ENCODE data around the gene FNDC7. TPM values are rescaled to one million over a fixed set of nuclear protein-coding genes. Genes with fewer than 3 reads are reported as not detected.

Gene FNDC7
- total RNA-seq, 2 donors from 2014 or later: not detected

DNA sequence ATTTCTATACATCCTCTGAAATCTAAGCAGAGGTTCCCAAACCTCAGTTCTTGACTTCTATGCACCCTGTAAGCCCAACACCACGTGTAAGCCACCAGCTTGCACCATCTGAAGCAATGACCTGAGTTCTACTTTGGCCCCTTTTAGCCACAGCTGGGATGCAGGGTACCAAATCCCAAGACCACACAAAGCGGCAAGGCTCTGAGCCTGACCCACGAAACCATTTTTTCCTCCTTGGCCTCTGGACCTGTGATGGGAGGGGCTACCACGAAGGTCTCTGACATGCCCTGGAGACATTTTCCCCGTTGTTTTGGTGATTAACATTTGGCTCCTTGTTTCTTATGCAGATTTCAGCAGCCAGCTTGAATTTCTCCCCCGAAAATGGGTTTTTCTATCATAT, 72.6 kb downstream of the FNDC7 start:
- Histone ChIP-seq H3K4me3 (no peak overlapping the region), H3K27ac (no peak overlapping the region), H3K9me3 (peaks cover 0 to 12% (median 0%) of the 10 kb centered on the region in 3 donors), H3K4me1 (no peaks in the 10 kb centered on the region), H3K27me3 (no peaks in the 10 kb centered on the region), H3K36me3 (replicated peaks in 1 of 2; ENCODE audit: insufficient read depth in 1 of 2, low read depth in 2 of 2) (peaks cover 21 to 30% of the 10 kb centered on the region in 2 donors)
- ATAC-seq (no peak), DNase-seq (no peak)
- TF ChIP-seq POLR2A (IDR thresholded peaks at IDR 0.05): no peak
- TF ChIP-seq, protein P1, sequence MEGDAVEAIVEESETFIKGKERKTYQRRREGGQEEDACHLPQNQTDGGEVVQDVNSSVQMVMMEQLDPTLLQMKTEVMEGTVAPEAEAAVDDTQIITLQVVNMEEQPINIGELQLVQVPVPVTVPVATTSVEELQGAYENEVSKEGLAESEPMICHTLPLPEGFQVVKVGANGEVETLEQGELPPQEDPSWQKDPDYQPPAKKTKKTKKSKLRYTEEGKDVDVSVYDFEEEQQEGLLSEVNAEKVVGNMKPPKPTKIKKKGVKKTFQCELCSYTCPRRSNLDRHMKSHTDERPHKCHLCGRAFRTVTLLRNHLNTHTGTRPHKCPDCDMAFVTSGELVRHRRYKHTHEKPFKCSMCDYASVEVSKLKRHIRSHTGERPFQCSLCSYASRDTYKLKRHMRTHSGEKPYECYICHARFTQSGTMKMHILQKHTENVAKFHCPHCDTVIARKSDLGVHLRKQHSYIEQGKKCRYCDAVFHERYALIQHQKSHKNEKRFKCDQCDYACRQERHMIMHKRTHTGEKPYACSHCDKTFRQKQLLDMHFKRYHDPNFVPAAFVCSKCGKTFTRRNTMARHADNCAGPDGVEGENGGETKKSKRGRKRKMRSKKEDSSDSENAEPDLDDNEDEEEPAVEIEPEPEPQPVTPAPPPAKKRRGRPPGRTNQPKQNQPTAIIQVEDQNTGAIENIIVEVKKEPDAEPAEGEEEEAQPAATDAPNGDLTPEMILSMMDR (IDR thresholded peaks at IDR 0.05): no peak
- intact Hi-C loops (cut with DNase I): no loop called here
- 94 to 95% methylated on average over 6 of the region's 6 CpGs for WGBS, 2 donors

DNA sequence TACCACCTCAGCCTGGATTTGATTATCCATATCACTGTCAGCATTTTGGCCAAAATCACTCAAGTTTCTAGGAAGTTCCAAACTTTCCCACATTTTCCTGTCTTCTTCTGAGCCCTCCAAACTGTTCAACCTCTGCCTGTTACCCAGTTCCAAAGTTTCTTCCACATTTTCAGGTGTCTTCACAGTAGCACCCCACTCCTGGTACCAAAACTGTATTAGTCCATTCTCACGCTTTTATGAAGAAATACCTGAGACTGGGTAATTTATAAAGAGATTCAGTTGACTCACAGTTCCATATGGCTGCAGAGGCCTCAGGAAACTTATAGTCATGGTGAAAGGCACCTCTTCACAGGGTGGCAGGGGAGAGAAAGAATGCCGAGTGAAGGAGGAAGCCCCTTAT, 73.2 kb downstream of the FNDC7 start:
- H3K4me3 ChIP-seq: no peak overlapping the region
- DNase-seq (no peak), ATAC-seq (no peak)
- intact Hi-C loops (cut with DNase I): no loop called here
- H3K9me3 ChIP-seq: peaks cover 0 to 12% (median 0%) of the 10 kb centered on the region in 3 donors
- no peak overlapping the region for H3K27ac ChIP-seq
- whole genome bisulfite sequencing, 2 donors: 89 to 96% methylated on average over 2 of the region's 2 CpGs
- peaks cover 21 to 30% of the 10 kb centered on the region in 2 donors for H3K36me3 ChIP-seq (replicated peaks in 1 of 2; ENCODE audit: insufficient read depth in 1 of 2, low read depth in 2 of 2)
- TF ChIP-seq, protein P1 (IDR thresholded peaks at IDR 0.05): no peak
- no peak for TF ChIP-seq POLR2A (IDR thresholded peaks at IDR 0.05)
- no peaks in the 10 kb centered on the region for H3K27me3 ChIP-seq
- no peaks in the 10 kb centered on the region for H3K4me1 ChIP-seq

DNA sequence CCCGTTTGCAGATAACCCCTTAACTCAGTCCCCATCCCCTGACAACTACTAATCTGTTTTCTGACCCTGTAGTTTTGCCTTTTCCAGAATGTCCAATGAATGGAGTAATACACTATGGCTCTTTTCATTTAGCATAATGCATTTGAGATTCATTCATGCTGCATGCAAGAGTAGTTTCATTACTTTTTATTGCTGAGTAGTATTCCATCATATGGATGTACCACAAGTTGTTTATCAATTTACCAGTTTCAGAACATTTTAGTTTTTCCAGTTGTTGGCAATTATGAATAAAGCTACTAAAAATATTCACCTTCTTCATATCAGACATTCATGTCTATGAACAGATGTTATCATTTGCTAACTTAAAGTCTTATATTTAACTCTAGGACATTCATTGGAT, 79.1 kb downstream of the FNDC7 start:
- intact Hi-C loops (cut with DNase I): no loop called here
- H3K4me1 ChIP-seq: no peaks in the 10 kb centered on the region
- TF ChIP-seq, protein P1 (IDR thresholded peaks at IDR 0.05): no peak
- no peak for TF ChIP-seq POLR2A (IDR thresholded peaks at IDR 0.05)
- H3K27ac ChIP-seq: no peak overlapping the region
- H3K9me3 ChIP-seq: no peaks in the 10 kb centered on the region
- H3K27me3 ChIP-seq: no peaks in the 10 kb centered on the region
- WGBS, 2 donors: 97 to 100% methylated on average over 1 of the region's 1 CpG
- no peak for ATAC-seq
- H3K4me3 ChIP-seq: no peak overlapping the region
- peaks cover 0 to 18% of the 10 kb centered on the region in 2 donors for H3K36me3 ChIP-seq (replicated peaks in 1 of 2; ENCODE audit: insufficient read depth in 1 of 2, low read depth in 2 of 2)
- no peak for DNase-seq

Other genes with a start within 250 kb of the FNDC7 start
- gene EEIG2, start 152.8 kb upstream of the FNDC7 start, total RNA-seq: 1 to 10 TPM; 7.0 to 9.2 TPM
- gene HENMT1, start 51.8 kb upstream of the FNDC7 start, total RNA-seq: 1 to 10 TPM; 1.3 to 1.6 TPM
- 10 to 100 TPM; 28.3 to 29.3 TPM for gene PRPF38B, start 20.6 kb upstream of the FNDC7 start, total RNA-seq
- 10 to 100 TPM; 39.6 to 83.0 TPM for gene STXBP3, start 33.8 kb downstream of the FNDC7 start, total RNA-seq
- not detected for gene AKNAD1, start 144.2 kb downstream of the FNDC7 start, total RNA-seq
- gene GPSM2, start 164.1 kb downstream of the FNDC7 start, total RNA-seq: 1 to 10 TPM; 1.6 to 2.3 TPM

Data from body of pancreas (tissue), 4 donors.